Posterior cingulate gyrus (tissue), 11 donors: ENCODE results near the gene SEPTIN5.
A peak's percentile ranks its signal among the peaks of the same experiment; 100 is the strongest.
"Not testable (repeated sequence)": the region's sequence is repeated elsewhere in the genome, so short reads cannot be mapped to it uniquely, and the experiment has no call there.

Experiments used
- DNase-seq, 10 donors: peaks; one replicate each; pipeline versions ENCODE4 v3.0.0 to v3.0.0-alpha.2; 2020 to 2021; ENCODE audit warnings: mixed read lengths in 3 of 10
- intact Hi-C: fragments of 100-400 bp; cut with DNase I; formaldehyde crosslinking; loops from one replicate; pipeline ENCODE4 v1.15.1; 2023

SEPTIN5 gene

DNA sequence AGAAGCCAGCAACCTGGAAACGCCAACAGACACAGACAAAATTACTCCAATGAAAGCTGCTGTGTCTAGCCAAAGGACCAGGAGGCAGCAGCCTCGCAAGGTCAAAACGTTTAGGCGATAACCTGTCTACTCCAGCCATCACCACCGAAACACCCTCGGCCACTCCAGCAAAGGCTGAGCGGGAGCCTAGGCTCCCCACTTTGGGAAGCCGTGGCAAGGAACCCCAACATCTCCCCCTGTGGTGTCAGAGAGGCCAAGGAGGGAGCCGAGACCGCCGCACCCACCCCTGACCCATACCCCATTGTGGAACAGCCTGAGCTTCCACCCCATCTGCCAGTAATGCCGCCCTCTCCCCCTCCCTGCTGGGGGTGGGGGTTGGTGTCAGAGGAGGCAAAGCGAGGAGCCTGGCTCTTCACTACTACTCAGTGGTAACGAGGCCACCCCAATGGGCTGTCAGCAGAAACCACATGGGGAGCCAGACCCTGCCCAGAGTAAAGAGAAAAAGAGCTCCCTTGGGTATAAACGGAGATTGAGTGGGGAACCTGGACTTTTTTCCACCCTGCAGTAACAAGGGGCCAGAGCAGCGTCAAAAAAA lies 33.9 kb upstream of the SEPTIN5 start:
- intact Hi-C loops: no loop called here
- peak in 2 of 10 donors; percentile 59 to 65 for DNase-seq

DNA sequence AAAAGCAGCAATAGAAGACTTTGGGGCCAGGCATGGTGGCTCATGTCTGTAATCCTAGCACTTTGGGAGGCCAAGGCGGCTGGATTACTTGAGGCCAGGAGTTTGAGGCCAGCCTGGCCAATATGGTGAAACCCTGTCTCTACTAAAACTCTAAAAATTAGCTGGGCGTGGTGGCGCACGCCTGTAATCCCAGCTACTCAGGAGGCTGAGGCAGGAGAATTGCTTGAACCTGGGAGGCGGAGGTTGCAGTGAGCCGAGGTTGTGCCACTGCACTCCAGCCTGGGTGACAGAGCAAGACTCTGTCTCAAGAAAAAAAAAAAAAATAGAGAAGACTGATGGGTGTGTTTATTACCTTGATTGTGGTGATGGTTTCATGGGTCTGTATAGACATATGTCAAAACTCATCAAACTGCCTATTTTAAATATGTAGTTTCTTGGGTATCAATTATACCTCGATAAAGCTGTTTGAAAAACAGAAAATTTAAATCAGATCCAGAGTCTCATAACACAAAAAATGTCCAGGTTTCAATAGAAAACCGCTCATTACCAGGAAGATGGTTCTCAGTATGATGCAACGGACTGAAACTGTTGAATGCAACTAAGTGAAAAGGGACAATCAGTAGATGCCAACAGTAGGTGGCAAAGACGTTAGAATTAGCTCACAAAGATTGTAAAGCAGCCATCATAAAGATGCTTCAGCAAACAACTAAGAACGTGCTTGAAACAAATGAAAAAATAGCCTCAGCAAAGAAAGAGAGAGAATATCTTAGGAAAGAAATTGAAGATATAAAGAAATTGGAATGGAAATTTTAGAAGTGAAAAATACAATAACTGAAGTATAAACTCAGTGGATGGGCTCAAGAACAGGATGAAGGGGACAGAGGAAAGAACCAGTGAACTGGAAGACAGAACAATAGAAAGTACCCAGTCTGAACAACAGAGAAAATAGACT lies 33.1 kb upstream of the SEPTIN5 start:
- DNase-seq: peak in 2 of 10 donors; percentile 5 to 29
- intact Hi-C loops: no loop called here

DNA sequence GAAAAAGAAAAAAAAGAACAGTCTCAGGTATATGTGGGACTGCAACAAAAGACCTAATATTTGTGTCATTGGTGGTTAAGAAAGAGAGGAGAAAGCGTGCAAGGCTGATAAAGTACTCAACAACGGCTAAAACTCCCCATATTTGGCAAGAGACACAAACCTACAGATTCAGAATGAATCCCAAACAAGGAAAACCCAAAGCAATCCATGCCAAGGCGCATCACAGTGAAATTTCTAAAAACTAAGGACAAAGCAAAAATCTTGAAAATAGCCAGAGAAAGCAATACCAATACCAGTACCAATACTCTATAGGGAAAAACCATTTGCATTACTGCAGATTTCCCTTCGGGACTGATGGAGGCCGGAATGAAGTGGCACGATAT lies 32.4 kb upstream of the SEPTIN5 start:
- intact Hi-C loops: no loop called here
- DNase-seq: no peak

DNA sequence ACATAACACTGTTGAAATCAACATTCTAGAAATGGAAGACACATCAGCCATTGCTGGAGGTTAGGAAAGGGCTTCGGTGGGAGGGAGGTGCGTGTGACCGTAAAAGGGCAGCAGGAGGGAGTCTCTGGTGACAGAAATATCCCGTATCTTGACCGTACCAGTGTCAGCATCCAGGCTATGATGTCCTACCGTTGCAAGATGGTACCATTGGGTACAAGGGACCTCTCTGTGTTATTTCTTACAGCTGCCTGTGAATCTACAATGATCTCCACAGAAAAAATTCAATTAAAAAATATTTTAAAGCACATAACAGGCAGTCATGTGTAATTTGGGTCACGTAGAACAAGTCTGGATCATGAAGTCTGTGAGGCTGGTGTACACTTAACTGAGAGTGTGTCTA lies 27.4 kb upstream of the SEPTIN5 start:
- intact Hi-C loops: no loop called here
- DNase-seq: peak in 1 of 10 donors; percentile 13

DNA sequence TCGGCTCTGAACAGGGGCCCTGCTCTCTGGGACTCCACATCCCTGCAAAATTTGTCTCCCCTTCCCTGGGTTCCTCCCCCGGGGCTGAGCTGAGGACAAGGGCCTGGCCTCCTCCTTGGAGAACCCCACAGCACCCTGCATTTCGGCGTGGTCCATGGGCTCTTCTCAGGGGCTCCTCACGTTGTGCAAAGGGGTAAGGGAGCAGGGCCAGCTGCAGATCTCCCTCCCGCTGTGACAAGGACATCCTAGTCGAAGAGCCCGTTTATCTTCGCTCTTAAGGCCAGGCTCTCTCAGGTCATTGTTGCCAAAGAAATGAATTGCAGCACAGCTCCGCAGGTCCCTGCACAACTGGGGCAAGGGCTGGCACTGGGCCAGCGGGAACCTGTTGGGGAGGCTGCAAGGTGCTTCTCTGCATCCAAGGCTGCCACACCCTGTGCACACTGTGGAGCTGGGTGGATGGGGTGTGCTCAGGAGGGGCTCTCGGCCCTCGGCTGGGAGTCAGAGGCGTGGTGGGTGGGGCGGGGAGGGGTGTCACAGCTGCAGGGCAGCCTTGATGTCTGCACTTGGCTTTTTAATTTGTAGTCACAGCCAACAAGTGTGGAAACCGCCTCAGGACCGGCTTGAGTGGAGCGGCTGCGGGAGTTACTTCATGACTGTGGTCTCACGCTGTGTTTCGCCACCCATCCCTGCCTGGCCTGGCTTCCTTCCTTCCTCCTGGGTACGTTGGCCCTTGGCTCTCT lies 26.6 kb upstream of the SEPTIN5 start:
- DNase-seq: peak in 2 of 10 donors; percentile 57
- intact Hi-C loops: no loop called here

DNA sequence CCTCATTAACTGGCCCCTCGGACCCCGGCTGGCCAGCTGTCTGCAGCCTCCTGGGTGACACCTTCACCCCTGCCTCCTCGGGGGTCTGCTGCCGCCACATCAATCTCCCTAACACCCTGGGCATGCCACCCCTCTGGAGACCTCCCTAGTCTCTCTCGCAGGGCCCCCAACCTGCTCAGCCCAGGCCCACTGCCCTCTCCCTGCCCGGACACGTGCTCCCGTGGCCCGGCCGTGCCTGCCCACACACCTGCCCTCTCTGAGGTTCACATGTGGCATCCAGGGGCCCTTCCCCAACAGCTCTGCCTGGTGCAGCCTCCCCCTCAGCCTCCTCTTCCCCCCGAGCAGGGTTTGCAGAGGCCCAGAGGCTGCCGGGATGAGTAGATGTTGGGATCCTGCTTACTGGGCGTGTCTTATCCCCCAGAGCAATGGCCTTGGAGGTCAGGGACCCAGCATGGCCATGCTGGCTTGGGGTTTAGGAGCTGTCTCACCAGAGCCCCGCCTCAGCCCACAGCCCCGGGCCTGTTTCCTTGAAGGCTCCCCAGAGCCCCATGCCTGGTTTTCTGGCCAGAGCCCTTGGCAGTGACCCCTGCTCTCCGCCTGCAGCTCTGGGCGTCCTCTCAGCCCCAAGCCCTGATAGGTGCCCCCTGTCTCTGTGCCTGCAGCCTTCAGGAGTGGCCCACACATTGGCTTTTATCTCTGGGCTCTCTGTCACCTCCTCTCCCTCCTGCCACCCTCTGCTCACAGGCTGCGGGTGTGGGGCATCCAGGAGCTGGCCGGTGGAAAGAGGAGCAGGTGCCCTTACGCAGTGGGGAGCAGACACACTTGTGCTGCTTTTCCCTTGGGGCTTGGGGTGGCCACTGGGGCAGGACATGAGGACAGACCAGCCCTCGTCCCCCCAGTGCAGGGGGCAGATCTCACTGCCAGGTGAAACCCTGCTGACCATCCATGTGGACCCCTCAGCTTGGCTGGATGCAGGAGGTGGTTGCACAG lies 25.7 kb upstream of the SEPTIN5 start:
- intact Hi-C loops: no loop called here
- DNase-seq: peak in 2 of 10 donors; percentile 66 to 71

DNA sequence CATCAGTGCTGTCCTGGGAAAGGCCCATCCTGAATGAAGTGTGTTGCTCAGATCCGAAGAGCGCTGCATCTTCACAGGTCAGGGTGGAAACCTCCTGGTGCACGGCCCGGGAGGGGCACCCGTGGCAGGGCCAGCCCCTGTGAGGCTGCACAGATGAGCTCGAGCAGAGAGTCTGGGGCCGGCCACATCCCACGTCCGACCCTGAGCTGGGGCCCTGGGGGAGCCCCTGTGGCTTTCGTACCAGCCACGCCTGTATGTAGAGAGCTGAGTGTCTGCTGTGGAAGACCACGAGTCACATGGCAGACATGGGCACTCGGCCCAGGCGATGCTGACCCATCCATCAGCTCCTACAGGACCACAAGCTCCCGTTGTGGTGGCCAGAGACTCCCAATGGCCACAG lies 24.9 kb upstream of the SEPTIN5 start:
- intact Hi-C loops: no loop called here
- DNase-seq: peak in 2 of 10 donors; percentile 66 to 69

DNA sequence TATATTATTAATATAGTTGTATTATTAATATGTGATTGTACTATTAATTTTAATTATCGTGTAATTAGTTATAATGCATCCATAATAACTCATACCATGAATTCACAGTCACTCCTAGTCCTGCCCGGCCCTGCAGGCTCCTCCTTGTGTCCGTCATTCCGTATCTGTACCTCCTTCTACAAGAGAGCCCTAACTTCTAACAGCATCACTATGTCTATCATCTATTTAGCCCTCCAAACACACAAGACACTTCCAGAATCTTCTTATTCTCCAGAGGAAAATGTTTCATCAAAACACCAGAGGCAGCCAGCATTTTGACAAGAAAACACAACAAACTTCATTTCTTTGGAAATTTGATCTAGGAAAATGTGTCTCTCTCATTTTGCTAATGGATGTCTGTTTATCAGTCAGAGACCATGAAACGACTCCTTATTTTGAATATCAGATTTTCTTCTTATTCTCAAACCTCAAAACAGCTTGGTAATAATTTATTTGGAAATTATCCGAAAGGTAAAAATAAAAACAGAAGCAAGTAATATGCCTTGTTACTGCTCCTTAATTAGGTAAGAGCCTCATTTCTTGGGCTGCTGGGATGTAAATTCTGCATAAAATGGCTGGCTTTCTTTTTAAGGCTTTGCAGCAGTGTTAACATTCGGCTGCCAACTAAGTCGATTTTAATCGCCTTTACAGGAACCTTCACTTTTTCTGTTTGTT lies 23.1 kb upstream of the SEPTIN5 start:
- DNase-seq: peak in 2 of 10 donors; percentile 9 to 20
- intact Hi-C loops: no loop called here

DNA sequence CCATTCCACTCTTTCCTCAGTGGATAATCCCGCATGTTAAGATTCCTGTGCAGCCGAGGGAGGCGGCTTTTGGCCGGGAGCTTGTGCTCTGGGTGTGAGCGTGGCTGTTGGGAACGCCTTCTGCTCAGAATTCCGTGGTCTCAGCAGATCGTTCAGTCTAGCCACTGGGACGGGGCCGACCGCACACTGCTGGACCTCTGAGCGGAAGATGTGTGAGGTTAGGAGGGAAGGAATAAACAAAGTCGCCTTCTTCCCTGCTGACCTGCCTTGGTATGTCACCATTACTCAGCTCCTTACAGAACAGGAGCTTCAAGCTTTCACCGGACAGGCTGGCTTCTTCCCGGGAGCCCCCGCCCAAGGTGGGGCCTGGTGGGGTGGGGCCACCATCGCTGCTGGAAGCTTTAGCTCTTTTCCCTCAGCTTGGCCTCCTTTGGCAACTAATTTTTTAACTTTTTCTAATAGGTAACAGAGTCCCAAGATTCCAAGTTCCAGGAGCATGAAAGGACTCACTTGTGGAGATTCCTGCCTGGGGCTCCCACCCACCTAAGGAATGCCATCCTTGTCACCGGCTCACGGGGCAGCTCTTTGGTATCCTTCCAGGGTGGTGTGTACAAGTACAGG lies 22.5 kb upstream of the SEPTIN5 start:
- DNase-seq: peak in 2 of 10 donors; percentile 87 to 89
- intact Hi-C loops: no loop called here

DNA sequence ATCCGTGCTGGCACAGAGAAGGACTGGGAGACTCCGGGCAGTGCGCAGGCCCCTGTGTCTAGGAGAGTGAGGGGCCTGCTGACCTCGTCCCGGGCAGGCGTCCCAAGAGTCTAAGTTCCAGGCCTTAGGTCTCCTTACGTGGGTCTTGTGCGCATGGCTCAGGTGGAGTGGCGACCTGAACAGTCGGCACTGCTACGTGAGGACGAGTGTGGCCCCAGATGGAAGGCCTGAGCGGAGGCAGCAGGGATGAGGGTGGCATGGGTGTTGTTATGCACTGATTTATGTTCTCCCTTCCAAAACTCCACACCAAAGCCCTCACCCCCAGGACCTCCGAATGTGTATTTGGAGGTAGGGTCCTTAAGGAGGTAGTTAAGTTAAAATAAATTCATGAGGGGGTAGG lies 20.7 kb upstream of the SEPTIN5 start:
- DNase-seq: peak in 2 of 10 donors; percentile 26 to 48
- intact Hi-C loops: no loop called here

DNA sequence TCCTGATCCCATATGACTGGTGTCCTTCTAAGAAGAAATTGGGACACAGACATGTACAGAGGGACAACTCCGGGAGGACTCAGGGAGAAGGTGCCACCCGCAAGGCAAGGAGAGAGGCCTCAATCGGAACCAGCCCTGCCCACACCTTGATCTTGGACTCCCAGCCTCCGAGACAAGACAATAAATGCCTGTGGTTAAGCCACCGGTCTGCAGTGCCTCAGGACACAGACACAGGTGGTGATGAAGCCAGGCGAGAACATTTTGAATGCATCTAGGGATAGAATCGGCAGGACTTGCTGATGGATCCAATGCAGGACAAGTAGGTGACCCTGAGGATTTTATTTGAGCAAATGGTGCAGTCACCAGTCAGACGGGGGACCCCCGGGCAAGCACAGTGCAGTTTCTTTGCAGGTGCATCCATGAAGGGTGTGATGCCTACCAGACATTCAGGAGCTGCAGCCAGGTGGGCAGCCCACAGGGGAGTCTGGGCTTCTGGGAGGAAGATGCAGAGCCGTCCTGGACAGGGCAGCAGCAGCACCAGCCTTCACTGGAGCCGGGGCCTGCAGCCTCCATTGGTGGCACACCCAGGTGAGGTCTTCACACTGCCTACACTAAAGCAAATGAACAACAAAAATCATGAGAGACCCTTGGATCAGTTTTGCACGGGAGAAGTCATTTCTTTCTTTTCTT lies 20.2 kb upstream of the SEPTIN5 start:
- DNase-seq: peak in 2 of 10 donors; percentile 44 to 48
- intact Hi-C loops: no loop called here

DNA sequence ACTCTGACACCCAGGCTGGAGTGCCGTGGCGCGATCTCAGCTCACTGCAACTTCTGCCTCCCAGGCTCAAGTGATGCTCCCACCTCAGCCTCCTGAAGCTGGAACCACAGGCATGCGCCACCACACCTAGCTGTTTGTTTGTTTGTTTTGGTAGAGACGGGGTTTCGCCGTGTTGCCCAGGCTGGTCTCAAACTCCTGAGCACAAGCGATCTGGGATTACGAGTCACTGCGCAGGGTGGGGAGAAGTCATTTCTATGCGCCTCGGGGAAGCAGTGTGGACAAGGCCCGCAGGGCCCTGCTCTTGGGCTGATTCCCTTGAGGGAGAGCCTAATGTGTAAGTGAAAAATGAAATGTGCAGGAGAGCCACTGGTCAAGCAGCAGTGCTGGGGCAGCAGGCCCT lies 19.6 kb upstream of the SEPTIN5 start:
- intact Hi-C loops: no loop called here
- DNase-seq: peak in 2 of 10 donors; percentile 46 to 67

DNA sequence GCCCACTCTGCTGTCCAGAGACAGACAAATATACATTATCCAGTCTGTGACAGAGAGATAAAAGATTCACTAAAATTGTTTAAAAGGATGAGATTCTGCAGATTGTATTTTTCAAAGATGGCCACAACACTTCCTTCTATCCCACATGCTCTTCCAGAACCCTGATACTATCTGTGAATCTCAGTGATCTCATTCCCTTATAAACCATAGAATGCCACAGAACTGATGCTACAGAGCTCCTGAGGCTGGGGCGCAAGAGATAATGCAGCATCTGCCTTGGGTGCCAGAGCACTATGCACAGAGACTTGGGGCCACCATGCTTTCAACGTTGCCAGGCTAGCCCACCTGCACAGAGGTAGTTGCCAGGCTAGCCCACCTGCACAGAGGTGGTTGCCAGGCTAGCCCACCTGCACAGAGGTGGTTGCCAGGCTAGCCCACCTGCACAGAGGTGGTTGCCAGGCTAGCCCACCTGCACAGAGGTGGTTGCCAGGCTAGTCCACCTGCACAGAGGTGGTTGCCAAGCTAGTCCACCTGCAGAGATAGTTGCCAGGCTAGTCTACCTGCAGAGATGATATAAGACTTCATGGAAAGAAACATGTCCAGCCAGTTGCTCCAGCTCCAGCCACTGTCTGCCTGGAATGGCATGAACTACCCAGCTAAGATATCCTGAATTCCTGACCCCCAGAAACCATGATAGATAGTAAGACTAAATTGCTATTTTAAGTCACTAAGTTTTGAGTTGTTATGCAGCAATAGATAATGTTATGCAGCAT lies 17.6 kb upstream of the SEPTIN5 start:
- DNase-seq: peak in 2 of 10 donors; percentile 10 to 30
- intact Hi-C loops: no loop called here

DNA sequence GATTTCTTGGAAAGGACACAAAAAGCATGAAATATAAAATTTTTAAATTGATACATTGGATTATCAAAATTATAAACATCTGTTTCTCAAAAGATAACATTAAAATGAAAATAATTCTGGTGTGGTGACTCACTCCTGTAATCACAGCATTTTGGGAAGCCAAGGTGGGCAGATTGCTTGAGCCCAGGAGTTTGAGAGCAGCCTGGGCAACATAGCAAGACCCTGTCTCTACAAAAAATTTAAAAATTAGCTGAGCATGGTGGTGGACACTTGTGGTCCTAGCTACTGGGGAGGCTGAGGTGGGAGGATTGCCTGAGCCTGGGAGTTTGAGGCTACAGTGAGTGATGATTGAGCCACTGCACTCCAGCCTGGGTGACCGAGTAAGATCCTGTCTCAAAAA lies 16.4 kb upstream of the SEPTIN5 start:
- intact Hi-C loops, DNase-seq: not testable (repeated sequence)

DNA sequence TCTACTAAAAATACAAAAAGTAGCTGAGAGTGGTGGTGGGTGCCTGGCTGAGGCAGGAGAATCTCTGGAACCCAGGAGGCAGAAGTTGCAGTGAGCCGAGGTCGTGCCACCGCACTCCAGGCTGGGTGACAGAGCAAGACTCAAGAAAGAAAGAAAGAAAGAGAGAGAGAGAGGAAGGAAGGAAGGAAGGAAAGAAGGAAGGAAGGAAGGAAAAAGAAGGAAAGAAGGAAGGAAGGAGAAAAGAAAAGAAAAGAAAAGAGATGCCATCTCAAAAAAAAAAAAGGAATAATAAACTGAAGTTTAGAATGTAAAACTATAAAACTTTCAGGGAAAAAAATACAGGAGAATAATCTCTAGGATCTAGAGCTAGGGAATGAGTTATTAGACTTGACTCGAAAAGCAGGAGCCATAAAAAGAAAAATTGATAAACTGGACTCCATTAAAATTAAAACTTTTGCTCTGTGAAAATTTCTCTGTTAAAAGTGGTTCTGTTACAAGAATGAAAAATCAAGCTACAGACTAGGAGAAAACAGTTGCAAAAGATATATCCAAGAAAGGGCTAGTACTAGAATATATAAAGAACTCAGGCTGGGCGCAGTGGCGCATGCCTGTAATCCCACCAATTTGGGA lies 13.4 kb upstream of the SEPTIN5 start:
- intact Hi-C loops: no loop called here
- peak in 2 of 10 donors; percentile 20 to 28 for DNase-seq

DNA sequence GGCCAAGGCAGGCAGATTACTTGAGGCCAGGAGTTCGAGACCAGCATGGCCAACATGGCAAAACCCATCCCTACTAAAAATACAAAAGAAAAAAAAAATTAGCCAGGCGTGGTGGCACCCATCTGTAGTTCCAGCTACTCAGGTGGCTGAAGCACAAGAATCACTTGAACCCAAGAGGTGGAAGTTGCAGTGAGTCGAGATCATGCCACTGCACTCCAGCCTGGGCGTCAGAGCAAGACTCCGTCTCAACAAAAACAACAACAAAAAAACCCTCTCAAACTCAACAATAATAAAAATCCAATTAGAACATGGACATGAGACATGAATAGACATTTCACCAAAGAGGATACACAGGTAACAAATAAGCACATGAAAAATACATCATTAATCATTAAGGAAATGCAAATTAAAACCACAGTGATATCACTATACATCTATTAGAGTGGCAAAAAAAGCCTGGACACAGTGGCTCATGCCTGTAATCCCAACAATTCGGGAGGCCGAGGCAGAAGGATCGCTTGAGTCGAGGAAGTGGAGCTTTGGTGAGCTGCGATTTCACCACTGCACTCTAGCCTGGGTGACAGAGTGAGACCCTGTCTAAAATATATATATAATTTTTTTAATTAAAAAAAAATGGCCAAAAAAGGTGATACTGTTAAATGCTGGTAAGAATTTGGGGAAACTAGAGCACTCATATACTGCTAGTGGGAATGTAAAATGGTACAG lies 12.7 kb upstream of the SEPTIN5 start:
- peak in 2 of 10 donors; percentile 47 to 74 for DNase-seq
- intact Hi-C loops: no loop called here
